ENCODE results near the gene ABCC9.
"Not testable (repeated sequence)": the region's sequence is repeated elsewhere in the genome, so short reads cannot be mapped to it uniquely, and the experiment has no call there.

ABCC9 gene

DNA sequence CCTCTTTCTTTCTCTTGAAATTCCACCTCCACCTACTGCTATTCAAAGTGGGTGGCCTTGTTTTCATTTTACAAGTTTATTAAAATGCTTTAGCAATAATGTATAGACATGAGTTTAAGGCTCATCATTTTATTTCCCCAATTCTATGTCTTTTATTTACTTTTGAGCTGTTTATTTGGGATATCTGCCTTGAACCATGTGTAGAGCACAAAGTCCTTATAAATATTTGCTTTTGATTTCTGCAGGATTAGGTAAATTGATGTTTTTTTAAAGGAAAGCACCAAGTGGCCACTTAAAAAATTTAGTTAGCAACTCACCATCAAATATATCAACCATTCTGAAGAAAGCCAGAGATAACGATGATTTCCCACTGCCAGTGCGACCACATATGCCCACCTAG, 126.9 kb downstream of the ABCC9 start:
- no peak overlapping the region for H3K4me3 Mint-ChIP-seq

DNA sequence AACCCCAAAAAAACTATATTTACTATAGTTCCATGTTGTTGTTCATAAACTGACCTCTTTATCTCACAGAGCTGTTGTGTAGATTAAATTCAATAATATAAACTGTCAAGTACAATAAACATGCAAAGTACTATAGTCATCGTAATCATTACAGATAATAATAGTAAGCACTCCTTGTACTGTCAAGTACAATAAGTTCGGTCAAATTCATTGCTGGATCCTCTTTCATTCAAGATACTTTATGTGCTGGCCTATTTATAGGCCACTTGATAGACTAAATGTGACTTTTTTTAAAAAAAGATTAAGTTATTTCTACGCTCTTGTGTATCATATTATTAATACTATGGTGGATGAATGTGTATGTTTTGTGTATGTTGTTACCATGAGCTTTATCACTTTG, 127.5 kb downstream of the ABCC9 start:
- no peak overlapping the region for H3K4me3 Mint-ChIP-seq
- H3K27ac Mint-ChIP-seq: no peak overlapping the region
- H3K27me3 Mint-ChIP-seq (ENCODE audit: low read depth): no peaks in the 10 kb centered on the region
- H3K36me3 Mint-ChIP-seq (ENCODE audit: low read depth): peaks cover 14% of the 10 kb centered on the region
- H3K4me1 Mint-ChIP-seq: peaks cover 15% of the 10 kb centered on the region
- TF ChIP-seq, protein P1, sequence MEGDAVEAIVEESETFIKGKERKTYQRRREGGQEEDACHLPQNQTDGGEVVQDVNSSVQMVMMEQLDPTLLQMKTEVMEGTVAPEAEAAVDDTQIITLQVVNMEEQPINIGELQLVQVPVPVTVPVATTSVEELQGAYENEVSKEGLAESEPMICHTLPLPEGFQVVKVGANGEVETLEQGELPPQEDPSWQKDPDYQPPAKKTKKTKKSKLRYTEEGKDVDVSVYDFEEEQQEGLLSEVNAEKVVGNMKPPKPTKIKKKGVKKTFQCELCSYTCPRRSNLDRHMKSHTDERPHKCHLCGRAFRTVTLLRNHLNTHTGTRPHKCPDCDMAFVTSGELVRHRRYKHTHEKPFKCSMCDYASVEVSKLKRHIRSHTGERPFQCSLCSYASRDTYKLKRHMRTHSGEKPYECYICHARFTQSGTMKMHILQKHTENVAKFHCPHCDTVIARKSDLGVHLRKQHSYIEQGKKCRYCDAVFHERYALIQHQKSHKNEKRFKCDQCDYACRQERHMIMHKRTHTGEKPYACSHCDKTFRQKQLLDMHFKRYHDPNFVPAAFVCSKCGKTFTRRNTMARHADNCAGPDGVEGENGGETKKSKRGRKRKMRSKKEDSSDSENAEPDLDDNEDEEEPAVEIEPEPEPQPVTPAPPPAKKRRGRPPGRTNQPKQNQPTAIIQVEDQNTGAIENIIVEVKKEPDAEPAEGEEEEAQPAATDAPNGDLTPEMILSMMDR (IDR thresholded peaks at IDR 0.05; ENCODE audit: unreplicated experiment in 3 of 3): no peak
- H3K9me3 Mint-ChIP-seq: no peaks in the 10 kb centered on the region

More for the DNA sequence above, 126.9 kb downstream of the ABCC9 start:
- H3K27ac Mint-ChIP-seq: no peak overlapping the region
- TF ChIP-seq, protein P1 (IDR thresholded peaks at IDR 0.05; ENCODE audit: unreplicated experiment in 3 of 3): no peak
- peaks cover 14% of the 10 kb centered on the region for H3K36me3 Mint-ChIP-seq (ENCODE audit: low read depth)
- peaks cover 21% of the 10 kb centered on the region for H3K4me1 Mint-ChIP-seq
- H3K27me3 Mint-ChIP-seq (ENCODE audit: low read depth): no peaks in the 10 kb centered on the region
- no peaks in the 10 kb centered on the region for H3K9me3 Mint-ChIP-seq

DNA sequence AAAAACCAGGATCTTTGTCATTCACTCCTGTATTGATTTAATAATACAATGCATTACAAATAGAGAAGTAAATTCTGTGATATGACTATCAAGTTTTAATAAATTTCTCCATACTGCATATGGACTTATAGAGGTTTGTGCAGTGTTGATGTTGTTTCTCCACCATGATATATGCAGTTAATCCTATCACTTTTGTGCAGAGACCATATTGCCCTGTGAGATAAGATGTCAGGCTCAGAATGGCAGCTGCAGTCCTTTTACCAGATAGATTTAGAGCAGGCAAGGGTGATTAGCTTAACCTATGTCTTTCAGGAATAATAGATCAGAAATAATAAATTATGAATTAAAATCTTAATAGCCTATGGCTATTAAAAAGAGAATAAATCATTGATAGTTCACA, 128.1 kb downstream of the ABCC9 start:
- Mint-ChIP-seq H3K27ac (no peak overlapping the region), H3K36me3 (ENCODE audit: low read depth) (peaks cover 14% of the 10 kb centered on the region), H3K9me3 (no peaks in the 10 kb centered on the region), H3K4me3 (no peak overlapping the region), H3K27me3 (ENCODE audit: low read depth) (no peaks in the 10 kb centered on the region), H3K4me1 (peaks cover 9% of the 10 kb centered on the region)
- TF ChIP-seq, protein P1 (IDR thresholded peaks at IDR 0.05; ENCODE audit: unreplicated experiment in 3 of 3): no peak

DNA sequence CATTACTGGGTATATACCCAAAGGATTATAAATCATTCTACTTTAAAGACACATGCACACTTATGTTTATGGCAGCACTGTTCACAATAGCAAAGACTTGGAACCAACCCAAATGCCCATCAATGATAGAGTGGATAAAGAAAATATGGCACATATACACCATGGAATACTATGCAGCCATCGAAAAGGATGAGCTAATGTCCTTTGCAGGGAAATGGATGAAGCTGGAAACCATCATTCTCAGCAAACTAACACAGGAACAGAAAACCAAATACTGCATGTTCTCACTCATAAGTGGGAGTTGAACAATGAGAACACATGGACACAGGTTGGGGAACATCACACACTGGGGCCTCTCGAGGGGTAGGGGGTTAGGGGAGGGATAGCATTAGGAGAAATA, 128.9 kb downstream of the ABCC9 start:
- H3K4me1 Mint-ChIP-seq; H3K27me3 Mint-ChIP-seq (ENCODE audit: low read depth); H3K4me3 Mint-ChIP-seq; H3K9me3 Mint-ChIP-seq; H3K27ac Mint-ChIP-seq: not testable (repeated sequence)
- H3K36me3 Mint-ChIP-seq (ENCODE audit: low read depth): peaks cover 14% of the 10 kb centered on the region

DNA sequence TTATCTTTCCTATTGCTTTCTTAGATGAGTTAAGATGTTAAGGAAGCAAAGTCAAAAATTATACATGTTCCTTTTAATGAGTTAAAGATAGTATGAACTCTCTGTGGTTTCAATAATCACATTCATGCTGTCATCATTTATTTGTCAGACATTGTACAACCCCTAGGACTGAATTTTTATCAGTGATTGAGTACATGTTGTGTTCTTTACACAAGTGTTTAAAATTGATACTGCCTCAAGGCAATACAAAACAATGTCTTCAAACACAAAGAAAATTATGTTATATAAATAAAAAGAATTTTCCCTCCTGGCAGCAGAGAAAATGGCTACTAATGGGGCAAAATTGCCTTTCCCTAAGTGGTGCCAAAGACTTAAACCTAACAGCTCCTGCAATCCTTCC, 132.1 kb downstream of the ABCC9 start:
- H3K27ac Mint-ChIP-seq: no peak overlapping the region
- H3K9me3 Mint-ChIP-seq: no peaks in the 10 kb centered on the region
- no peaks in the 10 kb centered on the region for H3K27me3 Mint-ChIP-seq (ENCODE audit: low read depth)
- no peak overlapping the region for H3K4me3 Mint-ChIP-seq
- H3K4me1 Mint-ChIP-seq: no peaks in the 10 kb centered on the region
- peaks cover 3% of the 10 kb centered on the region for H3K36me3 Mint-ChIP-seq (ENCODE audit: low read depth)
- TF ChIP-seq, protein P1 (IDR thresholded peaks at IDR 0.05; ENCODE audit: unreplicated experiment in 3 of 3): no peak

DNA sequence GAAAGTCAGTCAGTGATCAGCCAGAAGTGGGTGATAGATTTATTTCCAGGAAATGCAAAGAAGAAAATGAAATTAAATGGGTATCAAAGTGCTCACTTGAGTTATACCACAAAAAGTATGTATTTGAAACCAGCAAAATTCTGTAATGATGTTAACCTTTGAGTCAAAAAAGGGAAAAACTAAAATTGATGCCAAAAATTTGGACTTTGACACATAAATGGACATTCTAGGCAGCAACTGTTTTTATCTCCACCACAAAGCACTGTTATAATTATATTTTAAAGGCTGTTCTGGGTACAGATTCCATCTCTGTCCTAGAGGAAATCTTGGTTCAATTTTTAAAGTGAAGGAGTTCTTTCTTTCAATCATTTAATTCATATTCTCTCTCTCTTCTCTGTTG, 135.0 kb downstream of the ABCC9 start:
- no peaks in the 10 kb centered on the region for H3K27me3 Mint-ChIP-seq (ENCODE audit: low read depth)
- H3K9me3 Mint-ChIP-seq: no peaks in the 10 kb centered on the region
- no peak overlapping the region for H3K27ac Mint-ChIP-seq
- H3K4me3 Mint-ChIP-seq: no peak overlapping the region
- H3K4me1 Mint-ChIP-seq: no peaks in the 10 kb centered on the region
- peaks cover 3% of the 10 kb centered on the region for H3K36me3 Mint-ChIP-seq (ENCODE audit: low read depth)
- TF ChIP-seq, protein P1 (IDR thresholded peaks at IDR 0.05; ENCODE audit: unreplicated experiment in 3 of 3): no peak
